Inferior parietal cortex (tissue), 1 donor: Measurements from ENCODE around the gene GJD4.

ENCODE experiments used
- DNase-seq: peaks from one replicate; pipeline ENCODE4 v3.0.0-alpha.2; 2016; ENCODE audit errors: extremely low spot score

Gene GJD4

GRCh38 chr10:35626971-35627507 lies 21.9 kb downstream of the GJD4 start:
- no peak for DNase-seq

- no peak for DNase-seq
Observed at GRCh38 chr10:35631404-35631803, 26.3 kb downstream of the GJD4 start.

DNA sequence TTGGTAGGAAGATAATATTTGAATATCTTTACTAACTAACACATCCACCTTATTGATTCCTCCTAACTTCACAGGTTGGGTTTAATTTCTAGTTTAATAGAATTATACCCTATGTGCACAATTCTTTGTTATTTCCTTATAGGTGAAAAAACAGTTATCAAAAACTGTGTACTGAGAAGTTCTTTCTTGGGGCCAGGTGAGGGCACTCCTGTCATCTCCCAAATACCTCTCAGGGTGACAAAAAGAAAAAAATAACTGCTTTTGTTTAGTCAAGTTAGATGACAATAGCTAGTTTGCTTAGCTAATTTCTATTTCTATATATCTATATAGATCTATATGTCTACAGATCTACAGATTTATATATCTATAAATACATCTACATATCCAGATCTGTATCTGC lies 26.9 kb downstream of the GJD4 start:
- no peak for DNase-seq

DNA sequence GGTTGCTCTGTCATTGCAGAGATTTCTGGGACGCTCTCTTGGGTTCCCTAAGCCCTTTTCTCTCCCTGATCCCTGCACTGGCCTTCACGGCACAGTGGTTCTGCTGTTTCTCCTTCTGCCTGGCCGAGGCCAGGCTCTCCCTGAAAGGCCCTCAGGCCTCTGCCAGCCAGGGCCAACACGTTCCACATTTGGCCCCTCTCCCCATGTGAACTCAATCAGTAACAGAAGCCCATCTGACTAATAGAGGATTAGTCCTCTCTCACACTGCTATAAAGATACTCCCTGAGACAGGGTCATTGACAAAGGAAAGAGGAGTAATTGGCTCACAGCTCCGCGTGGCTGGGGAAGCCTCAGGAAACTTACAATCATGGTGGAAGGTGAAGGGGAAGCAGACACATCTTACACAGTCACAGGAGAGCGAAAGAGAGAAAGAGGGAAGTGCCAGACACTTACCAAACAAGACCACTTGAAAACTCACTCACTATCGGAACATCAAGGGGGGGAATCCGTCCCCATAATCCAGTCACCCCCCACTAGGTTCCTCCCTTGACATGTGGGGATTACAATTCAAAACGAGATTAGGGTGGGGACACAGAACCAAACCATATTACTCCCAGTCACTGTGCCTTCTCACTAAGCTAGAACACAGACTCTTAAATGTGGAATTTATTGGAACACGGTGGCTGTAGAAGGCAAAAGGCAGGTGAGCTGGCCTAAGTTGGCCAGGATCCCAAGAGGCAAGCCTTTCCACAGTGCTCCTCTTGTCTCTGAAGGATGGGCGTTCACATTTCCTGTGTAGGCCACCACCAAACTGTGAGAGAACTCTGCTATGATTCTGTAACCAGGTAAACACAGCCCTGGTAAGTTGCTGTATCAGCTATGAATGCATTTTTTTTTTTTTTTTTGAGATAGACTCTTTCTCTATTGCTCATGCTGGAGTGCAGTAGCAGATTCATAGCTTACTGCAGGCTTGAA lies 28.2 kb downstream of the GJD4 start:
- DNase-seq = no peak

DNA sequence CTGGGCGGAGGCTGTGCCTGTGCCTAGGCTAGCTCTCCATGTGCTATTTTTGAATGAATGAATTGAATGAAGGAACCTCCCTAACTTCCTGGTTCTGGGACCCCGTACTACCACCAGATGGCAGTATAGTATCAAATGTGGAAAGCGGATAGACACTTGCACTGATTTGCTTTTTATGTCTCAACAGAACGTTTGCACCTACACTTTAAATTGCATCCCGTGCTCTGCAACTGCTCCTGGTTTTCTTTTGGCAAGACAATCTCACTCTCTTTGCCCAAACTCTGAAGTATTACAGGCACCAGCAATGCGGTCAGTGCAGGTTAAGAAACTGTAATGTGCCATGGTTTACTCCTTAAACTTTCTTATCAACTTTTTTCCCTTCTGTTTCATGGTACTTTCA lies 30.4 kb downstream of the GJD4 start:
- peak; percentile 92 for DNase-seq

DNA sequence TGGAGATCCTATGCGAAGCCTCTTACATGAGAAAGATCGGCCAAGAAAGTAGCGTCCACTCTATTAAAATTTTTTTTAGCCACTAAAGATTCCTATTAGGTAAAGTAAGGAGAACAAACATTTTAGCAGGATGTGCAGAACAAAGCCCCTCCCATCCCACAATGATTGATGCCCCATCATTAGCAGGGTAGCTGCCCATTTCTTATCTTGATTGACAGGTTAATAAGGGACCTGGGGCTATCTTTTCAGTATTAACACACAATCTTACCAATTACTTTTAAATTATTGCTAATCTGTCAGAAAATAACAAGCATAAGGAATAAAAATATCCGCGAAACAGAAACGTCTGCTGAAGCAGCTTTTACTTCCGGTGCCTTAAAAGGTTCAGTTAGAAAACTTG lies 31.8 kb downstream of the GJD4 start:
- no peak for DNase-seq

DNA sequence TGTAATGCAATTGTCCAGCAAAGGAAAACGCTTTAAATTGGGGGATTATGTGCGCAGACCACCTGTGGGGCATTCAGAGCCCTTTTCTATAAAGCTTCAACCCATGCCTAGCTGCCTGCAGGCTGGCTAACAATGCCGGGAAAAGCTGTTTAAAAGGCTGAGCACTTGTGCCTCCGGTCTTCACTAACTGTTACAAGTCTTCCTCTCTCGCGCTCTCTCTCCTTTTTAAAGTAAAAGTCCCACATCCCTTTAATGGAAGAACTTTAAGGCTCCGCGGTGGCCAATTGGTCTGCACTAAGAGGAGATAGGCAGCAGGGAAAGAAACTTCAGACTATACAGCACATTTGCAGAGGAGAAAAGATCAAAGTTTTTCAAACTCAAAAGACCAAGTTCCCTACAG lies 32.3 kb downstream of the GJD4 start:
- DNase-seq = no peak

GRCh38 chr10:35638101-35638500 lies 33.0 kb downstream of the GJD4 start:
- DNase-seq = no peak

- no peak for DNase-seq
Observed at GRCh38 chr10:35639021-35639727, 34.0 kb downstream of the GJD4 start.

DNA sequence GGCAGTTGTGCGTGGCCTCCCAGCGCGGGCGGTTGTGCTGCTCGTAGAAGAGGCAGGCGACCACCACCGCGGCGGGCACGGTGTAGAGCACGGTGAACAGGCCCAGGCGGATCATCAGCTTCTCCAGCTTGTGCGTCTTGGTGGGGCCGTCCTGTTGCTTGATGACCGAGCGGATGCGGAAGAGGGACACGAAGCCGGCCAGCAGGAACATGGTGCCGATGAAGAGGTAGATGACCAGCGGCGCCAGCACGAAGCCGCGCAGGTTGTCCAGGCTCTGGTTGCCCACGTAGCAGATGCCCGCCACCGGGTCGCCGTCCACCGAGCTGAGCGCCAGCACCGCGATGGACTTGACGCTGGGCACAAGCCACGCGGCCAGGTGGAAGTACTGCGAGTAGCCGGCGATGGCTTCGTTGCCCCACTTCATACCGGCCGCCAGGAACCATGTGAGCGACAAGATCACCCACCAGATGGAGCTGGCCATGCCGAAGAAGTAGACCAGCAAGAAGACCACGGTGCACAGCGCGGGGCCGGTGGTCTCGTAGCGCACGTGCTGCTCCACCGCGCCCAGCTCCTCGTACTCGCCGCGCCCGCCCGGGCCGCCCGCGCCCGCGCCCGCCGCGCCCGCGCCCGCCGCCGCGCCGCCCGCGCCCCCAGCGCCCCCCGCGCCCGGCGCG lies 34.7 kb downstream of the GJD4 start:
- no peak for DNase-seq

DNA sequence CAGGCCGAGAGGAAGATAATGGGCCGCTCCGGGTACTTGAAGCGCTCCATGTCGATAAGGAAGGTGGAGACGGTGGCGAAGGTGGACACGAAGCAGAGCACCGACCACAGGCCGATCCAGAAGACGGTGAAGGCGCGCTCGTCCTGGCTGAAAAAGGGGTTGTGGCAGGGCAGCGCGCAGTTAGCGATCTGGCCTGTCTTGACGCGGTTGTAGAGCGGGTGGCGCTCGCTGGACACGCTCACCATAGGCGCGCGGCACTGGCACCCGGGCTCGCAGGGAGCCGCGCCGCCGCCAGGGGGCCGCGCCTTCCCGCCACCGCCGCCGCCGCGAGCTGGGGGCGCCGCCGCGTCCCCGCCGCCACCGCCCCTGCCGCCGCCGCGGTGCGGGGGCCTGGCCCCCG lies 35.3 kb downstream of the GJD4 start:
- peak; percentile 53 for DNase-seq

DNA sequence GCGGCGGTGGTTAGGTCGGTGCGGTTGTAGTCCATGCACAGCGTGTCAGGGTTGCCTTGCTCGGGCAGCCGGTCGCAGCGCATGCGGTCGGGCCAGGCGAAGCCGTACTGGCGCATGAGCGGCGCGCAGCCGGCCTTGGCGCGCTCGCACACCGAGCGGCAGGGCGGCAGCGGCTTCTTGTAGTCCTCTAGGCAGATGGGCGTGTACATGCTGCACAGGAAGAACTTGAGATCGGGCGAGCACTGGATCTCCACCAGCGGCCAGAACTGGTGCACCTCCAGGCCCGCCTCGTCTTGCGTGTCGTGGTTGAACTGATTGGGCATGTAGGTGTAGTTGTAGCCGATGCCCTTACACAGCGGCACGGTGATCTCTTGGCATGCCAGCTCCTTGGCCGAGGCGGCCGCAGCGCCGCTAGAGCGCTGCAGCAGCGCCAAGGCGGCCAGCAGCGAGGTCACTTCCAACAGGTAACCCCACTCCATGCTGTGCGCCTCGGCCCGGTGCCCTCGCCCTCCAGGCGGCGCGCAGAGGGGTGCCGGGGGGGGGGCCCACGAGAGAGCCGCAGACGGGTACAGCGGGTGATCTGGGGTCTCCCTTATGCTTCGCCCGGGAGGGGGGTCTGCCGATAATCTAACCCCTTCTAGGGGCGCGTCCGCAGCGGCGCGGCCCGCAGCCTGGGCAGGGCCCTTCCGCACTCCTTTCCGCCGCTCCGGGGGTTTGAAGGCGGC lies 36.0 kb downstream of the GJD4 start:
- peak; percentile 37 for DNase-seq

- DNase-seq = no peak
Observed at GRCh38 chr10:35641676-35642034, 36.5 kb downstream of the GJD4 start.

DNA sequence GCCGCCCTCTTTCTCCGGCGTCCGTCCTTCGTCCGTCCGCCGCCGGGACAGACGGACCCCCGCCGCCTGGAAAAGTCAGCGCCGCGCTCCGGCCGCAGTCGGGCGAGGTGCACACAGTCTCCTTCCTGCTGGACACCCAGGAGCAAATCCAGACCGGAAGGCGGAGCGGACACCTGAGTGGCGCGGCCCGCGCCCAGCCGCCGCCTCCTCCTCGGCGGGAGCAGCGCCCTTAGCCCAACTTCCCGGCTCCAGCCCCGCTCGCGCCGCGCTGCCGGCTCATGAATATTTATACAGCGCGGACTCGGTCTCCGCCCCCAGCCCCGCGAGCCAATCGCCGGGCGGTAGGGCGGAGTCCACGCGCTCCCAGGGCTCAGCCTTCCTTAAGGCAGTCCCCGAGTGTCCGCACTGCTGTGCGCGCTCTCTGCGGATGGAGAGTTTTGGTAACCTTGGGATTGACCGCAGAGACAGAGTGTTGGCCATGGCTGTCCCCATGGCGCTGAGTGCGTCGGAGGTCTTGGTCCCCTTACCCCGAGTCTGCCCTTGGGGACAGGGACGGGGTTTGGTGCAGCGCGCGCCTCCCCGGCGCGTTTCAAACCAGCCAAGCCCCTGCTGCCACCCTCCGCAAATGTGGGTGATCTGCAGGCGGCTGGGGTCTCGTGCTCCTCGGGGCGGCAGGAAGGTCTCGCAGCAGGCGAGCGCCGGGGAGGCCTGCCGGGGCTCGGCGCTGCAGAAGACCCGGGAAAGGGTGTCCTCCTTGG lies 37.1 kb downstream of the GJD4 start, which contains the start of gene FZD8:
FZD8 (minus strand) TSS at position 262 of the 758 bp plus-strand sequence. CDS start 867 bp downstream, outside the sequence.
- peak; percentile 89 for DNase-seq

- DNase-seq = no peak
Observed at GRCh38 chr10:35642793-35643114, 37.6 kb downstream of the GJD4 start.

GRCh38 chr10:35643151-35644049 lies 38.3 kb downstream of the GJD4 start:
- peak; percentile 36 for DNase-seq

GRCh38 chr10:35644050-35644950 lies 39.2 kb downstream of the GJD4 start:
- peak; percentile 20 for DNase-seq

- no peak for DNase-seq
Observed at GRCh38 chr10:35650894-35651293, 45.8 kb downstream of the GJD4 start.

- no peak for DNase-seq
Observed at GRCh38 chr10:35652824-35653223, 47.7 kb downstream of the GJD4 start.
